Measurements from ENCODE around the gene RELCH.
A peak's percentile ranks its signal among the peaks of the same experiment; 100 is the strongest.
"Not testable (repeated sequence)": the region's sequence is repeated elsewhere in the genome, so short reads cannot be mapped to it uniquely, and the experiment has no call there.

Gene RELCH

DNA sequence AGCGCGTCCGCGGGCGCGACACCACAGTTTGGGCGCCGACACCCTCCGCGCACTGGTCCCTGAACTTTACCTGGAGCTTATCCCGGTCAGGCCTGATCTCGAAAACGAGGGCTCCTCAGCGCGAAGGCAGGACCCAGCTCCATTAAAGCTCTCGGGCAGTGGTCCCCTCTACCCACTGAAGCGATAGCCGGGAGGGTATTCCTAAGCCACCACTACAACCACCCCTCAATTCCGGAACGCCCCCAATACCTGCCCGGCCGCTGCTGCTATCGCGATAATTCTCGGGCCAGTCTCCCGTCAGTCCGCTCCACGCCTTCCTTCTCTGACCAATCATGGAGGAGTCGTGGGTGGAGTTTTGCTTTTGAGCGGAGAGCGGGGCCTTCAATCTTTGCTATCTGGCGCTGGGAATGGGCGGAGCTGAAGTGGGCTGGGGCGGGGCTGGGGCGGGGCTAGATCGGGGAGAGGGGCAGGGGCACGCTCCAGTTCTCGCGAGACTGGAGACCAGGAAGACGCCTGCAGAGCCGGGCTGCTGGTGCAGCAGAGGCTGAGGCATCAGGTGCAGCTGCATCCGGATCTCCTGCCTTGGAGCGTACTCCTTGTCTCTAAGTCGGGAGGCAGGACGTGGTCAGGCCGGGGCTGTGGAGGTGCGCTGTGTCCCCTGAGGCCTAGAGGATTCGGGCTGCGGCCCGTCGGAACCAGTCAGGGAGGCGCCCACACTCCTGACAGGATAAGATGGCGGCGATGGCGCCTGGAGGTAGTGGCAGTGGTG lies at the start of gene RELCH, which contains the start of gene PIGN:
Gene RELCH (plus strand): TSS at position 482 of the 769 bp plus-strand sequence. CDS start 251 bp downstream, at position 733.
Gene PIGN (minus strand): TSS at position 283 of the 769 bp plus-strand sequence. CDS start 25,703 bp downstream, outside the sequence.
- DNase-seq (ENCODE audit: low read depth in 2 of 3, low spot score in 1 of 3): peak; percentile 88 to 91 (median 90)

GRCh38 chr18:62138461-62139235 lies 48.4 kb upstream of the RELCH start:
- DNase-seq (ENCODE audit: low read depth in 2 of 3, low spot score in 1 of 3): no peak

- no peak for DNase-seq (ENCODE audit: low read depth in 2 of 3, low spot score in 1 of 3)
Measured at GRCh38 chr18:62140259-62140658, 46.8 kb upstream of the RELCH start.

DNA sequence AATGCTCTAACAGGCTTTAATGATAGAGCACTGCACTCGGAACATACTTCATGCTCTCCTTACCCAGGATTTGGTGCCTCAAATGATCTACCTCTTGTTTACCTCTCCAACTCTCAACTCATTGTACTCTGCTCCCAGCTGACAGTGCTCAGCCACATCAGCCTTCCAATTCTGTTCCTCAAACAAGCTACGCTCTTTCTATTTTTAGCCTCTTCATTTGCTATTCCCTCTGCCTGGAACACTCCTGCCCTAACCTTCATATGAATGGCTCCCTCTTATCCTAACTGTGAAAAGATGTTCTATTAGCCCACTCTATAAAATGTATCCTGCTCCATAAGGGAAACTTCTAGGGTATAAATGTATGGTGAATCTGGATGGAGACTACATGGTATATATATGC lies 42.7 kb upstream of the RELCH start:
- DNase-seq (ENCODE audit: low read depth in 2 of 3, low spot score in 1 of 3): no peak

- no peak for DNase-seq (ENCODE audit: low read depth in 2 of 3, low spot score in 1 of 3)
Measured at GRCh38 chr18:62151068-62151771, 35.8 kb upstream of the RELCH start.

GRCh38 chr18:62152844-62153243 lies 34.2 kb upstream of the RELCH start:
- DNase-seq (ENCODE audit: low read depth in 2 of 3, low spot score in 1 of 3): no peak

DNA sequence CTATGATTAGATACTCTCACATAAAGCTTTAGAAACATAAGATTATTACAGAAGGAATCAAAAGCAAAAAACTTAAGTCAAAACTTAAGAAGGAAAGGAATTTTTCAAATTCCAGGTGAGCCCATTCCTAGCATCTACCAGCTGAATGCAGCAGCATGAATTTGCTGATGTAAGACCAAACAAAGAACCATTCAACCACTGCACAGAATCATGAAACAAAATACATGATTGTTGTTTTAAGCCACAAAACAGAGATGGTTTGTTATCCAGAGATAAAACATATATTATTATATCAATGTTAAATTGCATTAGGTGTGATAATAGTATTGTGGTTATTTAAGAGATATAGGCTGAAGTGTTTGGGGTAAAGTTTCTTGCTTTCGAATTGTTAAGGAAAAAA lies 29.2 kb upstream of the RELCH start:
- DNase-seq (ENCODE audit: low read depth in 2 of 3, low spot score in 1 of 3): no peak

DNA sequence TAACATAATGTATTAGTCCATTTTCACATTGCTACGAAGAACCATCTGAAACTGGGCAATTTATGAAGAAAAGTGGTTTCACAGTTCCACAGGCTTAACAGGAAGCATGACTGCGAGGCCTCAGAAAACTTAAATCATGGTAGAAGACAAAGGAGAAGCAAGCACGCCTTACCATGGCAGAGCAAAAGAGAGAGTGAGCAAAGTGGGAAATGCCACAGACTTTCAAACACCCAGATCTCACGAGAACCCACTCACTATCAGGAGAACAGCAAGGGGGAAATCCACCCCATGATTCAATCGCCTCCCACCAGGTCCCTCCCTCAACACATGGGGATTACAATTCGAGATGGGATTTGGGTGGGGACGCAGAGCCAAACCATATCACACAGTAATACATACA lies 22.7 kb upstream of the RELCH start:
- no peak for DNase-seq (ENCODE audit: low read depth in 2 of 3, low spot score in 1 of 3)

DNA sequence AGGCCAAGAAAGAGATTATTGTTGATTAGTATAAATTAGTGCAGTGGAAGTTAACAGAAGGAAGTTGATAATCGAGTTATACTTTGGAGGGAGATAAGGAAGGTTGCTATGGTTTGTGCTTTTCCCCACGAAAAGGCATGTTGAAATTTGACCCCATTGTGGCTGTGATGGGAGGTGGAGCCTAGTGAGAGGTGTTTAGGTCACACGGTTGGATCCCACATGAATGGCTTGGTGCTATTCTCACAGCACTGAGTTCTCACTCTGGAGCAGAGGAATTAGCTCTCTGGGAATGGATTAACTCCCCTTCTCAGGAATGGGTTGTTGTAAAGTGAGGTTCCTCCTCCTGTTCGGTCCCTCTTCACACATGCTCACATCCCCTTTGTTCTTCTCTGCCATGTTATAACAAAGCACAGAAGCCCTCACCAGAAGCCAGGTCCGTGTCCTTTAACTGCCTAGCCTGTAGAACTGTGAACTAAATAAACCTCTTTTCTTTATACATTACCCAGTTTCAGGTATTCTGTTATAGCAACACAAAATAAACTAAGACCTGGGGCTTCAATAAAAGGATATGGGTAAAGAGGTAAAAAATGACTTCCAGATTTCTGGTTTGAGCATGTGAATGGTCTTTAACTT lies 22.1 kb upstream of the RELCH start:
- DNase-seq (ENCODE audit: low read depth in 2 of 3, low spot score in 1 of 3): no peak

GRCh38 chr18:62165583-62165982 lies 21.5 kb upstream of the RELCH start:
- no peak for DNase-seq (ENCODE audit: low read depth in 2 of 3, low spot score in 1 of 3)

DNA sequence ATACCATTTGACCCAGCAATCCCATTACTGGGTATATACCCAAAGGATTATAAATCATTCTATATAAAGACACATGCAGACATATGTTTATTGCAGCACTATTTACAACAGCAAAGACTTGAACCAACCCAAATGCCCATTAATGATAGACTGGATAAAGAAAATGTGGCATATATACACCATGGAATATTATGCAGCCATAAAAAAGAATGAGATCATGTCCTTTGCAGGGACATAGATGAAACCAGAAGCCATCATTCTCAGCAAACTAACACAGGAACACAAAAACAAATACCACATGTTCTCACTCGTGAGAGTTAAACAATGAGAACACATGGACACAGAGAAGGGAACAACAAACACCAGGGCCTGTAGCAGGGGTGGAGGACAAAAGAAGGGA lies 20.5 kb upstream of the RELCH start:
- DNase-seq (ENCODE audit: low read depth in 2 of 3, low spot score in 1 of 3): not testable (repeated sequence)

- no peak for DNase-seq (ENCODE audit: low read depth in 2 of 3, low spot score in 1 of 3)
Measured at GRCh38 chr18:62170857-62171256, 16.2 kb upstream of the RELCH start.

GRCh38 chr18:62172298-62172697 lies 14.8 kb upstream of the RELCH start:
- no peak for DNase-seq (ENCODE audit: low read depth in 2 of 3, low spot score in 1 of 3)

DNA sequence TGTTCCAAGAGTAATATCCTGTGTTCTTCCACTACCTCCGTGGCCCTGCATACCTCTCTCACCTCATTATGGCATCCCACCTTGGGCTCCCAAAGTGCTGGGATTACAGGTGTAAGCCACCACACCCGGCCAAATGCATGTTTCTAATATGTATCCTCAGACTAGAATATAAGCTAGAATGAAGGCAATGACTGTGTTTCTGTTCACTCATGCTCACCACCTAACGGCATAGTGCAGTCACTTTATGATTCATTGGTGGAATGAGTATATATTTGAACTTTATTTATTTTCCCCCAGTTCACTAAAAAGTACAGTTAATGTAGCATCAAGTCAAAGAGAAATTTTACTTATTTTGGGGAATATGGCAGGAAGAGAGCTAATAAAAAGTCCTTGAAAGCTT lies 11.5 kb upstream of the RELCH start:
- DNase-seq (ENCODE audit: low read depth in 2 of 3, low spot score in 1 of 3): no peak

GRCh38 chr18:62177271-62177670 lies 9.8 kb upstream of the RELCH start:
- DNase-seq (ENCODE audit: low read depth in 2 of 3, low spot score in 1 of 3): no peak

GRCh38 chr18:62179213-62179612 lies 7.8 kb upstream of the RELCH start:
- no peak for DNase-seq (ENCODE audit: low read depth in 2 of 3, low spot score in 1 of 3)

- no peak for DNase-seq (ENCODE audit: low read depth in 2 of 3, low spot score in 1 of 3)
Measured at GRCh38 chr18:62182220-62182619, 4.8 kb upstream of the RELCH start.

GRCh38 chr18:62183578-62184195 lies 3.4 kb upstream of the RELCH start:
- DNase-seq (ENCODE audit: low read depth in 2 of 3, low spot score in 1 of 3): peak in 2 of 3 donors; percentile 10 to 56

DNA sequence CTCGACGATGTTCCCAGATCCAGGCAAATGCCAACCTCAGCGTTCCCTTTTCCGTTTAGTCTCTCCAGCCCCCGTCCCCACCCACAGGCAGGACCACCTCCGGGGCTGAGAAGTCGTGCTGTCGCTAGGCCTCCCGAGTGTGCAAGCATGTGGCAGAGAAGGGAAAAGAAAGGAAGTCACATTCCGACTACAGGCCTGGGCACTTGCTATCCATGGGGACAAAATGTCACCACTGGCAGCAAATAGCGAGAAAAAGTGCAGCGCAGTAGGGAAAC lies 619 bp upstream of the RELCH start:
- DNase-seq (ENCODE audit: low read depth in 2 of 3, low spot score in 1 of 3): no peak

GRCh38 chr18:62187543-62188510 lies 772 bp downstream of the RELCH start:
- DNase-seq (ENCODE audit: low read depth in 2 of 3, low spot score in 1 of 3): no peak

Data from stimulated activated CD4-positive, alpha-beta T cell treated with anti-CD3 and anti-CD28 coated beads, Interleukin-12 subunit alpha, Interleukin-12 subunit beta, amount 100 ng/mL, for 48 hours (primary cell).